Activated CD8-positive, alpha-beta memory T cell treated with anti-CD3 and anti-CD28 coated beads for 48 hours (primary cell): ENCODE data around the gene HACD3.
"Not testable (repeated sequence)": the region's sequence is repeated elsewhere in the genome, so short reads cannot be mapped to it uniquely, and the experiment has no call there.

Experiments
- DNase-seq, 3 experiments: peaks; one replicate each; pipeline ENCODE4 v3.0.0-alpha.2; 2020; ENCODE audit warnings: low read depth in 2 of 3, low spot score in 2 of 3

HACD3 gene

DNA sequence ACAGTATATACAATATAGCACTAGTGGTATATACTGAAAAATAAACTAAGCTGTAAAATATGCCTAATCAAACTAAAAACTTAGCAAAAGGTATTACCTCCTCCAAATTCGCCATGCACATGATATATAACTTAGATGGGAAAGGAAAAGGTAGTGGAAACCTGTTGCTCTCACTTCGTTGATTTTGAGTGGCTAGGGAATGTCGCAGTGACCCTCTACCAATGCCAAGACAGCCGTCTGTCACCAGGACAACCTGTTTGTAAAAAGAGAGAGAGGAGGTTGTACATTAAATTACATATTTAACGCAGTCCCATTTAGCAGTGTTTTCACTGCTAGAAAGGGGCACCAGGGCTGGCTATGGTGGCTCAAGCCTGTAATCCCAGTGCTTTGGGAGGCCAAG is 69.4 kb downstream of the HACD3 start:
- DNase-seq = no peak

DNA sequence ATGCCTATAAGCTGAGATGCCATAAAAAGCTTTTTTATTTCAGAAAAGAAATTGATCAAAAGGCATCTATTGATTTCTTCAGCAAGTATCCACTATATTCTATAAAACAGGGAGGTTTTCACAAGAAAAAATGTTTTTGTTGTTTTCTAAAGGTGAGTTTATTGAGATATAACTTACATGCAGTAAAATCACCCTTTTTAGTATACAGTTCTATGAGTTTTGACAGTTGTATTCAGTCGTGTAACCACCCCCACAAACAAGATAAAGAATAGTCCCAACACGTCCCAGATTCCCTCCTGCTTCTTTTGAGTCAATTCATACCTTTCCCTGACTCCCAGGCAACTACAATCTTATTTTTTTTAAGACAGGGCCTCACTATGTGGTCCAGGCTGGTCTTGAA is 72.9 kb downstream of the HACD3 start:
- DNase-seq = no peak

GRCh38 chr15:65603559-65603958 is 73.3 kb downstream of the HACD3 start:
- DNase-seq = no peak

- DNase-seq = peak; percentile 91 to 94 (median 93)
Measured at GRCh38 chr15:65610871-65611718, 80.8 kb downstream of the HACD3 start, which contains the start of gene INTS14. Gene INTS14, minus strand, starts transcription at chr15:65611131. Its CDS starts 3,751 bp downstream, at chr15:65607380.

- DNase-seq = no peak
Measured at GRCh38 chr15:65611888-65612615, 81.8 kb downstream of the HACD3 start.

GRCh38 chr15:65612616-65612946 is 82.3 kb downstream of the HACD3 start:
- DNase-seq = no peak

GRCh38 chr15:65612949-65613744 is 82.9 kb downstream of the HACD3 start:
- DNase-seq = no peak

- DNase-seq = not testable (repeated sequence)
Measured at GRCh38 chr15:65615887-65616286, 85.6 kb downstream of the HACD3 start.

DNA sequence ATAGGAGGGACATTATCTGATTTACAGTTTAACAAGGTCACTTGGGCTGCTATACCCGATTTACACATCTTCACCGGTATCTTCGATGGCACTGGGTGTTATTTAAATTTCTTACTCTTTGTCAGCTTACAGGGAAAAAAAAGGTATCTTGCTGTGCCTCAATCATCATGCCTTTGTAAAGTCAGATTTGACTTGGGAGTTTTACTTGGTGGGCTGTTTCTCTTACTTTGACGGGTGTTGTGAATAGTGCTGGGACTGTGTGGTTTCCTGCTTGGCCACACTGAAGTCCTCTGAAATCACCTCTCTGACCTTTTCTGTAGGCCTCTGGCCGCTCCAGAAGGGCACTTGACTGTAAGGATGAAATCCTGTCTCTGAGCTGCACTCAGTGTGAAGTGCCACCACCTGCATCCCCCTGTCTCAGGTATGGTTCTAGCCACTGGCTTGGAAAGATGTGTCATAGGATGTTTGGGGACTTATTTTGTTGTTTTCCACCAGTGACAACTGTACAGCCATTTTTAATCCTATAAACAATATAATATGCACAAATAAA is 88.4 kb downstream of the HACD3 start:
- no peak for DNase-seq

GRCh38 chr15:65619626-65620290 is 89.5 kb downstream of the HACD3 start:
- no peak for DNase-seq

DNA sequence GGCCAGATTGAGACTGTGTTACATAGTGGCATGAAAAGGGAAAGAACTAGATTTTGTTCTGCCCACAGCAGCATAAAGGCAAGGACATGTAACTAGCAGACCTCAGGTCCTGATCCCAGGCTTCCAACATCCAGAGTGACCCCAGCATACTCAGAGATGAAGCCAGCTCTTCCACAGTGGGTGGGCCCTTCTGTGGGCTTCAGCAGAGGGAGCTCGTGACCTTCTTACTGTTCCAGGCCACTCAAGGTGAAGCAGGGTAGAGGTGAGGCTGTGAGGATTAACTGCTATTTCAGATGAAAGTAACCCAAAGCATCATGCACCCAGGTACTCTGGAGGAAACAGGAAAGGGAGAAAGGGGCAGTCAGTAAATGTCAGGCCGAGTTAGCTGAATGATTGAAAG is 90.6 kb downstream of the HACD3 start:
- no peak for DNase-seq

- DNase-seq = no peak
Measured at GRCh38 chr15:65621638-65622037, 91.4 kb downstream of the HACD3 start, which contains the start of gene SLC24A1. Gene SLC24A1, plus strand, starts transcription at chr15:65621938. Its CDS starts 2,143 bp downstream, at chr15:65624081.

DNA sequence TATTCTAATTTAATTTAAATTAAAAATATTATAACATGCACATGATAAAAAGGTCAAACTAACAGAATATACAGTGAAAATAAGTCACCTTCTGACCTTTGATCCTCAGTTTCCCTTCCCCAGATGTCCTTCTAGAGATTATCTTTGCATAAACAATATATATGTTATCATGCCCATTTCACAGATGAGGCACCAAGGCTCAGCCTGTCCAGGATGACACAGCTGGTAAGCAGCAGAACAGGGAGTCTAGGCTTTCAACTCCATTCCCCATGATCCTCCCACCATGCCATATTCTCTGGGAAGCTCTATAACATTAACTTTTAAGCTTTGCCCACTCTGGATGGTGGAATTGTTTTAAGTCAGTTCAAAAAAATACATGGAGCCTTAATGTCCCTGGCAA is 92.8 kb downstream of the HACD3 start:
- no peak for DNase-seq

DNA sequence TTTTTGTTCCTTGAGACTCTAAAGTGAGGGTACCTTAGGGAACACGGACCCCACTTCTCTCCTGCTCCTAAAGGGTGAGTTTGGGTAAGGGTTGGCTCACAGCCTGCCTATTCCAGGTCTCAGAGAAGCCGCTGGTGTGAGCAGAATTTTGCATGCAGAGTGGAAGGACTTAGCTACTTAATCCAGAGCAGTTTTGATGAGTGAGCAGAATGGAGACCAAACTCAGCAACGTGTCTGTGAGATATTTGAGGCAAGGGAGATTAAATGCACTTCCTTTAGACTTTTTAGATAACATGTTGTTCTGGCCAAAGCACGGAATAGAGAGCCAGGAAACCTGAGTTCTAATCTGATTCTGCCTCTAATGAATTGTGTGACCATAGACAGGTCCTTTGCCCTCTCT is 96.6 kb downstream of the HACD3 start:
- DNase-seq = no peak
